ENCODE data around the gene CENPP.
A peak's percentile ranks its signal among the peaks of the same experiment; 100 is the strongest.

The CENPP gene

DNA sequence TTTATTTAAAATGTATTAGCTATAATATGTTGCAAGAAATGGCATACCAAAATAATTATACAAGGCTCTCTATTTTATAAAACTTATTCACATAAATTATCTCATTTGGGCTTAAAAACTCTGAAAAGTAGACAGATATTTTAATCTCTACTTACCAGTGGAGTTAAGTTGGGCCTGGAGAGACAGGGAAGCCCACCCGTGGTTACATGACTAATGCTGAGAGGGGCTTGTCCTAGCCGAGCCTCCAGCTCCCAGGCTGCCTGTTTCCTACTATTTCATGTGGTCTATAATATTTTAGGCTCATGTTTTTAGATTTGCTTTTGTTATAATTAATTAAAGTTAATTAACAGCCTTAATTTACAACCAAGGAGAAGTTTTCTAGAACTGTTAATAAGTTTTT lies 177.4 kb downstream of the CENPP start:
- H3K27ac Mint-ChIP-seq, result no peak overlapping the region
- H3K4me1 Mint-ChIP-seq, result no peaks in the 10 kb centered on the region
- ATAC-seq (no peak), DNase-seq (no peak)
- no peak overlapping the region for H3K4me3 Mint-ChIP-seq
- H3K27me3 Mint-ChIP-seq, result no peaks in the 10 kb centered on the region
- no peaks in the 10 kb centered on the region for H3K36me3 Mint-ChIP-seq (ENCODE audit: low read depth)
- no peaks in the 10 kb centered on the region for H3K9me3 Mint-ChIP-seq

DNA sequence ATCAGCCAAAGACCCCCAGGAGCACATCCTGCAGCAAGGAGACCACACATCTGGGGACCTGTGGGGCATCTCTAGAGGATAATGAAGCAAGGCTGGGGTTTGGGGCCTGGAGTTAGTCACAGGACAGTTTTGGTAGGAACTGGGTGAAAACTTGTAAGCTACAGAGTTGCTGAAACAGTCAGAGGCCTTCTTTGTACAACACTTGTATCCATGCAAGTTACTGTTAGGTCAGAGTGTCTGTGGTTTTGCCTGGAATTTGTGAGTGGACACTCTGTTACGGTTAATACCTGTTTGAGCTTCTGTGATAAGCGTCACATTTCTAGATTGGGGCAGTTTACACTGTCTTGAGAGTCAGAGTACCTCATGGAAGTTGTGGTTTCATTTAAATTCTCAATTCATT lies 179.1 kb downstream of the CENPP start:
- DNase-seq (no peak), ATAC-seq (no peak)
- Mint-ChIP-seq H3K36me3 (ENCODE audit: low read depth) (no peaks in the 10 kb centered on the region), H3K9me3 (no peaks in the 10 kb centered on the region), H3K4me3 (no peak overlapping the region), H3K27ac (no peak overlapping the region), H3K4me1 (no peaks in the 10 kb centered on the region), H3K27me3 (no peaks in the 10 kb centered on the region)

DNA sequence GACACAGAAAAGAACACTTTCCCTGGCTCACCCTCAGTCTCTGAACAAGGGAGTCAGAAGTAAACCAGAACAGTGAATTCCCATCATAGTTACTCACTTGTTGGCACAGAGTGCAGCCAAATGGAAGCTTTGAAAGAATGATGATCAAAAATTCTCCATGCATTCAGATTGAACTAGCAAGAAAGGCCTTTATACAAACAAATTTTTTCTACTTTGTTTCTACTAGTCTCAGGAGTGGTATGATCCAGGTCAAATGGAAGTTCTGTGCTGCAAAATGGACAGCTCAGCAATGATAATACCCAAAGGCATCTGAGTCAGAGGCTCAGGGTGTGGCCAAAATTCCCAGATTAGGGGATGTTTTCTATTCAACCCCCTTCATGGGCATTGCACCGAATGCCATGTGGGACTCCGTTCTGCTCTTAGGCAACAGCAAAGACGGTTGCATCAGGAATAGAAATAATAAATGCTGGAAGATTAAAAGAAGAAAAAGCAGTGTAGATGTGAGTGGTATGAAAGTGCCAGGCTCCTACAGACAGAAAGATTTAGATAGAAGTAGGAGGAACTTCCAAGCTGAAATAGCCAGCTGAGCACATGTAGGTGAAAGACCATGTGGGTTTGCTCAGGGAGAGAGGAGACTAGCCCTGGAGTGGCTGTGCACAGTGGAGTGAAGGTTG lies 180.6 kb downstream of the CENPP start:
- no peaks in the 10 kb centered on the region for H3K27me3 Mint-ChIP-seq
- no peak overlapping the region for H3K4me3 Mint-ChIP-seq
- DNase-seq, result no peak
- H3K4me1 Mint-ChIP-seq, result peaks cover 2% of the 10 kb centered on the region
- H3K36me3 Mint-ChIP-seq (ENCODE audit: low read depth), result no peaks in the 10 kb centered on the region
- ATAC-seq, result no peak
- H3K27ac Mint-ChIP-seq, result no peak overlapping the region
- H3K9me3 Mint-ChIP-seq, result no peaks in the 10 kb centered on the region

DNA sequence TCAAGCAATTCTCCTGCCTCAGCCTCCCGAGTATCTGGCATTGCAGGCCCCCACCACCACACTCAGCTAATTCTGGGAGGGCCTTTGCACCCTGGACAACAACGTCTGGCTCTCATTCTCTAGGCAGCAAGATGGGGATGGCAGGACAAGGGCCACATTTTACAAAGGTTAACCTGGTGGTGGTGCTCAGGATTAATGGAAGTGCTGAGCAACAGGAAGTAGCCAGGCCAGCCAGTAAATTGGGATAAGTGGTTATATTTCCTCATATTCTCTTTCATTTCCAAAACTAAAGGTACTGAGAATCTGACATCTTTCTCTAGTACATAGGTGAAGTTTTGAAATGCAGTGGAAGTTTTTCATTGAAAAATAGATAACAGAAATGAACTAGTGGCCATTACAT lies 181.3 kb downstream of the CENPP start:
- H3K27ac Mint-ChIP-seq, result no peak overlapping the region
- no peaks in the 10 kb centered on the region for H3K27me3 Mint-ChIP-seq
- H3K36me3 Mint-ChIP-seq (ENCODE audit: low read depth), result no peaks in the 10 kb centered on the region
- ATAC-seq, result no peak
- no peak for DNase-seq
- H3K4me3 Mint-ChIP-seq, result no peak overlapping the region
- peaks cover 2% of the 10 kb centered on the region for H3K4me1 Mint-ChIP-seq
- no peaks in the 10 kb centered on the region for H3K9me3 Mint-ChIP-seq

DNA sequence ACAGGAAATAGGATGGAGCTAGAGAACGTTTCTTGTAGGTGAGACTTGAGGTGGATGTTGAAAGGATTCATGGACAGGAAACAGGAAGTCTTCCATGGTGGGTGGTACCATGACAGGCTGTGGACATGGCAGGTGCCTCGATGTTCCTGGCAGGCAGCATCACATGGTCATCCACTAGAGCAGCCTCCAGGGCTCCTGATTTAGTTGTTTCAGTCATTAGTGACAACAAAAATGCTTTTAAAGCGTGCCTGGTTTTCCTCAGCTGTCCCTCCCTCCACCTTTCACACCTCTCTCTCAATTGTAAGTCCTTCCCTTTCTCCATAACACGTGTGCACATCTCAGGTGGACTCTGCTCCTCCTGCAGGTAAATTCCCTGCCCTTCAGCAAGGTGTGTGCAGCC lies 181.7 kb downstream of the CENPP start:
- H3K4me1 Mint-ChIP-seq, result peaks cover 5% of the 10 kb centered on the region
- ATAC-seq (no peak), DNase-seq (no peak)
- no peaks in the 10 kb centered on the region for H3K36me3 Mint-ChIP-seq (ENCODE audit: low read depth)
- no peaks in the 10 kb centered on the region for H3K27me3 Mint-ChIP-seq
- H3K27ac Mint-ChIP-seq, result no peak overlapping the region
- no peak overlapping the region for H3K4me3 Mint-ChIP-seq
- no peaks in the 10 kb centered on the region for H3K9me3 Mint-ChIP-seq

DNA sequence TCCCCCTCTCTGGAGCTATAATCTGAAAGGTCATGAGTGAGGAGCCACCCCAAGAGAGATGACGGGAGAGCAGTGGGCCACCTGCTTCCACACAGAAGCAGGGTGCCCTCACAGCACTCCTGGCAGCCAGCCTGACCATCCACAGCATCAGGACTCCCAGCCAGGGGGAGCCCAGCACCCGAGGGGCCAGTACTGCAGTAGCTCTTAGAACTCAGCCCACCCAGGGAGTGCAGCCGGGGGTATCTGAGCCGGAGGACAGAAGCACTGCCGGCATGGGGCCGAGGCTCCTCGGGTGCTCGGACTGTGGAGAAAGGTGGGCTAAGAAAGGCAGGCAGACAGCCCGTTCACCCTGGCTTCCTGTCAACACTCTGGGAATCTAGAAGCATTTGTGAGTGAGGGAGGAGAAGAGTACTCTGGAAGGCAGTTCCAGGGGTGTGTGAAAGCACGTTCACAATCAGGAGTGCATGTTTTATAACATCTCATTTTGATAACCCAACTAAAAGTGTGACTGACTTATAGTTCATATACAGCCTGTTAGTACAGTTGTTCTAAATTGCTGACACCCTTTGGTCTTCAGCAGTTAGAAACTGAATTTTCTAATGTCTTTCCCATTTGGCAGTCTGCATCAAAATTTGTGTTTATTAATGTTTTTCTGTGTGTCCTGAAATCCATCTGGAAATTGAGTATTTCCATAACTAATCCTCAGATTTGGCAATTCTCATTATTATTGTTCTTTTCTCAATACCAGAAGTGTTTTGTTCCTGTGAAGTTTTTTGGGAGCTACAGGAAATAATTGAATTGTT lies 182.5 kb downstream of the CENPP start:
- no peak overlapping the region for H3K4me3 Mint-ChIP-seq
- no peaks in the 10 kb centered on the region for H3K36me3 Mint-ChIP-seq (ENCODE audit: low read depth)
- ATAC-seq (no peak), DNase-seq (no peak)
- H3K4me1 Mint-ChIP-seq, result peaks cover 5% of the 10 kb centered on the region
- H3K9me3 Mint-ChIP-seq, result no peaks in the 10 kb centered on the region
- no peak overlapping the region for H3K27ac Mint-ChIP-seq
- no peaks in the 10 kb centered on the region for H3K27me3 Mint-ChIP-seq

DNA sequence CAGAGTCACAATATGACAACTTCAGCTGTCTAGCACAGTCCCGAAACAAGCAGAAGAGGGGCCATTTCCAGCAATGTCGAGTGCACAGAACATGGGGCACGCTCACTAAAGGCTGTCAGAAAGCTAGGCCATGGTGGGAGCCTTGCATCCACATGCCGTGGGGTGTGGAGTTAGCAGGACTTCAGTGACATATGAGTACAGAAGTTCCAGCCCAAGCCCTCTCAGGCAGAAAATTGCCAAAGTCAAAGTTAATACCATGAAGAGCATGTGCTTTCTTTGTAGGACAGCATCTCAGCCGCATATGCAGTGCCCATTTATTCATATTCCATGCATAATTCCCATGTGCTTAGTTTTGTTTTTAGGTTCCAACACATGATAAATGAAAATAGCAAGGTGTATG lies 183.3 kb downstream of the CENPP start:
- no peak for ATAC-seq
- H3K4me1 Mint-ChIP-seq, result peaks cover 5% of the 10 kb centered on the region
- H3K27ac Mint-ChIP-seq, result no peak overlapping the region
- H3K36me3 Mint-ChIP-seq (ENCODE audit: low read depth), result no peaks in the 10 kb centered on the region
- no peaks in the 10 kb centered on the region for H3K27me3 Mint-ChIP-seq
- no peaks in the 10 kb centered on the region for H3K9me3 Mint-ChIP-seq
- no peak for DNase-seq
- H3K4me3 Mint-ChIP-seq, result no peak overlapping the region

DNA sequence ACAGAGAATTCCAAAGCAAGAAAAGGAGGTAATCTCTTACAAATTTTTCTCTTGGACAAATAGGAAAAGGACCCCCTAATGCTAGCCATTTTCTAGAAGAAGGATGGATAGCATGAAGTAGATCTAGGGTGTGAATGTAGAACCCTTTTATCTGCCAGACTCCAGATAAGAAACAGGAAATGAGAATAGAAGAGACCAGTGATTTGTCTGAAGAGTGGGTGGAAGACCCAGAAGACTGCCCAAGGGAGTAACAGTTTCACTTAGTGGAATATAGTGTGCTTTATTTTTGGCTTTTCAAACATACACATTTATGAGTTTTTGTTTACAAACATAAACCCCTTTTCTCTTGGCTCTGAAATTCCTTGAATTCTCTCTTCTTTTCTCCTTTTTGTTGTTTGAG lies 185.0 kb downstream of the CENPP start:
- DNase-seq (no peak), ATAC-seq (no peak)
- Mint-ChIP-seq H3K4me1 (peaks cover 5% of the 10 kb centered on the region), H3K27ac (no peak overlapping the region), H3K9me3 (no peaks in the 10 kb centered on the region), H3K4me3 (no peak overlapping the region), H3K27me3 (no peaks in the 10 kb centered on the region), H3K36me3 (ENCODE audit: low read depth) (no peaks in the 10 kb centered on the region)

DNA sequence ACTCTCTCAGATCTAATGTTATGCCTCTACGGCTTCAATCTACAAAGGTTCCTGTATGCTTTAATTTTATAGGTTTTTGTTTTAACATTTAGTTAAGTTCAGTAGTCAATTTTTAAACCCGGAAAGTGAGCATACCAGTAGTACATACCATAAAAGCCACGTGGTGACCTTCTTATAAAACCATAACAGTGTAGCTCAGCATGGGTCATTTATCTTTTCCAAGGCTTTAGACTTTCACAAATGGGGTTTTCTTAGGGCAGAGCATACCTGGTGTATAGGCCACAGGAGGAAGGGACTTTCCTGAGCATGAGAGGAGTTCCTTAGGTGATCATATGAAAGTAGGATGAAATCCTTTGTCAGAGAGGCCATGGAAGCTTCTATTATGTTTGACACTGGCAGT lies 186.9 kb downstream of the CENPP start:
- peak; percentile 77 for ATAC-seq
- no peak overlapping the region for H3K4me3 Mint-ChIP-seq
- DNase-seq, result no peak

DNA sequence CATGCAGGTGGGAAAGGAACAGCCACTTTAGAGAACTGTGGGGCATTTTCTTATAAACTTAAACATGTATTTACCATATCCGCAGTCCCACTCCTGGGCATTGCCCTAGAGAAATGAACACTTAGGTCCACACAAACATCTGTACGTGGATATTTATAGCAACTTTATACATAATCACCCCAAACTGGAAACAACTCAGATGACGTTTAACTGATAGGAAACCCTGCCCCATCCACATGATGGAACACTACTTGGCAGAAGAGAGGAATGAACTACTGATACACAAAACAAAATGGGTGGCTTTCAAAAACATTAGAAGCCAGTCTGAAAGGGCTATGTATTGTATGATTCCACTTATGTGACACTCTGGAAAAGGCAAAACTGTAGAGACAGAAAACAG lies 187.6 kb downstream of the CENPP start:
- no peaks in the 10 kb centered on the region for H3K9me3 Mint-ChIP-seq
- H3K4me3 Mint-ChIP-seq, result no peak overlapping the region
- DNase-seq (no peak), ATAC-seq (no peak)
- no peaks in the 10 kb centered on the region for H3K27me3 Mint-ChIP-seq
- peaks cover 5% of the 10 kb centered on the region for H3K4me1 Mint-ChIP-seq
- H3K36me3 Mint-ChIP-seq (ENCODE audit: low read depth), result no peaks in the 10 kb centered on the region
- H3K27ac Mint-ChIP-seq, result no peak overlapping the region

More for the DNA sequence above, 186.9 kb downstream of the CENPP start:
- Mint-ChIP-seq H3K4me1 (peaks cover 5% of the 10 kb centered on the region), H3K27ac (peak overlapping the region; percentile 6), H3K36me3 (ENCODE audit: low read depth) (no peaks in the 10 kb centered on the region), H3K9me3 (no peaks in the 10 kb centered on the region), H3K27me3 (no peaks in the 10 kb centered on the region)

DNA sequence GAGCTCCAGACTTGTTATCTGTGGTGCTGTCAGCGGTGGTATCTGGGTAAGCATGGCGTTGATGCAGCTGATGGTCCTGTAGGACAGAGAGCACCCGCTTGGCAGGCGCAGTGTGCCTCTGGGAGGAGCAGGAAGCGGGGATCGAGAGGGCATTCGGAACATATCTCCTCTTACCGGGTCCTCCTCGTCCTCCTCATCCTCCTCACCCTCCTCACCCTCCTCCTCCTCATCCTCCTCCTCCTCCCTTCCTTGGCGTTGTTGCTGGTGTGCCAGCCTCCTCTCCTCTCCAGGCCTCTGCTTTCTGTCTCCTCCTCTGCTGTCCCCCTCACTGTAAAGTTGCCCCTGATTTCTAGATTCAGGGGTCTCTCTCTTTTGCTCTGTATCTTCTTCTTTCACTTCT lies 188.9 kb downstream of the CENPP start:
- Mint-ChIP-seq H3K27ac (no peak overlapping the region), H3K4me3 (no peak overlapping the region), H3K27me3 (no peaks in the 10 kb centered on the region), H3K9me3 (no peaks in the 10 kb centered on the region), H3K4me1 (peaks cover 5% of the 10 kb centered on the region), H3K36me3 (ENCODE audit: low read depth) (no peaks in the 10 kb centered on the region)
- no peak for ATAC-seq
- no peak for DNase-seq

DNA sequence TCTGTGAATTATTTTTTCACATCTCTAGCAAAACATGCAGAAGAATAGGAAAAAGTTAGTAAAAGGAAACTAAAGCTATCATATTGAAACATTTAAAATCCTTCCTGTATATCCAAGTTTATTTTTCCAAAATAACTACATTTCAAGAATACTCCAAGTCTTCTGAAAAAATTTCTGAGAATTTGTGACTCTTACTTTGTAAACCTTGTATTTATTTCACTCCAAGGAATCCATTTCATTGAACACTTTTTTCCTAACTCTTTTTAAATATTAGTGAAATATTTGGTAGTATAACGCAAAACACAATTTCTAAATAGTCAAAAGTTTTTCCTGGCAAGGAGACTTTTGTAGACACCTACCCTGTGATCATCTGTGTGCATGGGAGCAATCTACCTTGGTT lies 190.8 kb downstream of the CENPP start:
- peaks cover 3% of the 10 kb centered on the region for H3K4me1 Mint-ChIP-seq
- no peak for ATAC-seq

DNA sequence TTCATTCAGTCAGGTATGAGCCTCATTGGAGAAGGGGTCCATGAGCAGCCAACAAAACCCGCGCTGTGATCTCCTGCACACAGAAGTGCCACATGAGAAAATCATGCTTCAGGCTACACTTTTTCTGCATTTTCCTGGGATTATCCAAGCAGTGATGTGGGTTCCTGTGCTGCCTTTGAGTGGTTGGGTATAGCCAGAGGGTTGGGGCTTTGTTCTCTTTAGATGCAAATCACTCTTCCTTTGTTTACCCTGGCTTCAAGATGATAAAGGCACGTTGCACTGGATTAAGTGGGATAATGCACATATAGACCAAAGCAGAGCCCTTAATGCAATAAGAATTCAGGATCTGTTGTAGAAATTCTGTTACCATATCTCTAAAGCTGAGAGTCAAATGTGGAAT lies 191.3 kb downstream of the CENPP start:
- no peaks in the 10 kb centered on the region for H3K27me3 Mint-ChIP-seq
- ATAC-seq (no peak), DNase-seq (no peak)
- H3K4me3 Mint-ChIP-seq, result no peak overlapping the region
- no peaks in the 10 kb centered on the region for H3K9me3 Mint-ChIP-seq
- H3K36me3 Mint-ChIP-seq (ENCODE audit: low read depth), result no peaks in the 10 kb centered on the region
- peaks cover 3% of the 10 kb centered on the region for H3K4me1 Mint-ChIP-seq
- H3K27ac Mint-ChIP-seq, result no peak overlapping the region

More for the DNA sequence above, 190.8 kb downstream of the CENPP start:
- Mint-ChIP-seq H3K27ac (no peak overlapping the region), H3K27me3 (no peaks in the 10 kb centered on the region), H3K36me3 (ENCODE audit: low read depth) (no peaks in the 10 kb centered on the region), H3K4me3 (no peak overlapping the region), H3K9me3 (no peaks in the 10 kb centered on the region)
- no peak for DNase-seq

DNA sequence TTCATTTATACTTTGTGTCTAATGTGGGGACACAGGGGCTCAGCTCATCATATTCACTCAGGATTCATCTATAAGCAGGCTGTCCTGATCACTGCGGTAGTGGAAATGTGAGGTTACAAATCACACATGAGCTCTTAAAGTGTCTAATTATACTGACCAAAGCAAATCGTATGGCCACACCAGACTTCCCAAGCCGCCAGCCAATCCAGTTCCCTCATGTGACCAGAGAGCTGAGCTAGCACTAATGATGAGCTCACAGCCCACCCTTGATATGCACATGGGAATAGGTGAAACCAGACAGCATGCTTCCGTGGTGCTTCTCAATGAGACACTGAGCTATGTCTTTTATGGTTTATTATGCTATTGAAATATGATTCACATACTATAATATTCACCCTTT lies 192.4 kb downstream of the CENPP start:
- Mint-ChIP-seq H3K4me1 (no peaks in the 10 kb centered on the region), H3K27me3 (no peaks in the 10 kb centered on the region), H3K27ac (no peak overlapping the region), H3K36me3 (ENCODE audit: low read depth) (peaks cover 2% of the 10 kb centered on the region), H3K4me3 (no peak overlapping the region), H3K9me3 (no peaks in the 10 kb centered on the region)
- ATAC-seq (no peak), DNase-seq (no peak)

DNA sequence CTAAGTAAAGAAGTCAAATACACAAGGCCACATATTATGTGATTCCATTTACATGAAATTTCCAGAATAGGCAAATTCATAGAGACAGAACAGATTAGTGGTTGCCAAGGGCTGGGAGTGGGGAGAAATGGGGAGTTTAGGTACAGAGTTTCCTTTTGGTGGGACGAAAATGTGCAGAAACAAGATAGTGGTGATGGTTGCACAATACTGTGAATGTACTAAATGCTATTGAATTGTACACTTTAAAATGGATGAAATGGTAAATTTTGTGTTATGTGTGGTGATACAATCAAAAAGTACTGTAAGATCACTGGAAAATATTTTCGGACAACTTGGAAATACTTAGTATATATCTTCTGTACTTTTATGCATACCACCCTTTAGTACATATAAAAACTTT lies 195.1 kb downstream of the CENPP start:
- Mint-ChIP-seq H3K27me3 (no peaks in the 10 kb centered on the region), H3K4me3 (no peak overlapping the region), H3K9me3 (no peaks in the 10 kb centered on the region), H3K4me1 (no peaks in the 10 kb centered on the region), H3K27ac (no peak overlapping the region), H3K36me3 (ENCODE audit: low read depth) (peaks cover 2% of the 10 kb centered on the region)
- DNase-seq (no peak), ATAC-seq (no peak)
